MG63 (cell line): ENCODE data around the gene POLE2. TPM values are rescaled to one million over a fixed set of nuclear protein-coding genes. Genes with fewer than 3 reads are reported as not detected.
"Not testable (repeated sequence)": the region's sequence is repeated elsewhere in the genome, so short reads cannot be mapped to it uniquely, and the experiment has no call there.

ENCODE experiments used
- DNase-seq: peaks from one replicate; pipeline ENCODE4 v3.0.0-alpha.2; 2020
- H3K27me3 ChIP-seq: fragments of 250-450 bp; sonication (Bioruptor Pico); 2 replicates; pipeline ENCODE4 v1.5.1; 2020; ENCODE audit warnings: mild to moderate bottlenecking, moderate library complexity
- H3K36me3 ChIP-seq: fragments of 250-450 bp; sonication (Bioruptor Pico); 2 replicates; pipeline ENCODE4 v1.5.1; 2020; ENCODE audit warnings: mild to moderate bottlenecking, moderate library complexity
- H3K4me3 ChIP-seq: fragments of 250-450 bp; sonication (Bioruptor Pico); 2 replicates; pipeline ENCODE4 v1.5.1; 2020; ENCODE audit warnings: mild to moderate bottlenecking, moderate library complexity
- H3K9me3 ChIP-seq: fragments of 250-450 bp; sonication (Bioruptor Pico); 2 replicates; pipeline ENCODE4 v1.5.1; 2020; ENCODE audit warnings: mild to moderate bottlenecking, moderate library complexity
- total RNA-seq: library from RNA; depleted of rRNA; stranded (reverse); fragments of >200 nt; shearing (Covaris generic); gene quantifications from 2 replicates; pipeline ENCODE4 v1.2.3, GENCODE V29; 2014; ENCODE audit warnings: low replicate concordance

Gene POLE2
- total RNA-seq, 1 experiment from 2014 or later: 75.1 TPM

- peaks cover 16% of the 10 kb centered on the region for H3K36me3 ChIP-seq
- peak; percentile 91 for DNase-seq
- H3K27me3 ChIP-seq: no peaks in the 10 kb centered on the region
- peak overlapping the region; percentile 83 for H3K4me3 ChIP-seq
- no peaks in the 10 kb centered on the region for H3K9me3 ChIP-seq
Measured at GRCh38 chr14:49633640-49634546, 54.1 kb downstream of the POLE2 start.

- Histone ChIP-seq H3K36me3 (peaks cover 29% of the 10 kb centered on the region), H3K4me3 (peak overlapping the region; percentile 91), H3K27me3 (no peaks in the 10 kb centered on the region), H3K9me3 (no peaks in the 10 kb centered on the region)
- no peak for DNase-seq
Measured at GRCh38 chr14:49623941-49624839, 63.8 kb downstream of the POLE2 start.

DNA sequence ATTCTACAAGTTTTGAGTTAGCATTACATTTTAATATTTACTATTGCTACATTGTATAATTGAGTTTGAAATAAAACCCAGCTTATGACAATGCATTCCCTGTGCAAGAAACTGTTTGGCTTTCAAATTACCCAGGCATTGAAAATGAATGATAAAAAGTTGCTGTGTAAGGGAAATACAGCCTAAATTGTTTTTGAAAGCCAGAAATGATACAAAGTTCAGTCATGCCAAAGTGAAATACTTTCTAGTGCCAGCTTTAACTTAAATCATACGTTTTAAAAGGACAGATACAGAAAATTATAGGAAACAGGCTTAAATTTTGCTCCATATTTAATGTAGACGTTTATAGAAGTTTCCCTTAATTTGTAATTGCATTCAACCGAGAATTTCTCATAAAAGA lies 64.6 kb downstream of the POLE2 start:
- H3K27me3 ChIP-seq: no peaks in the 10 kb centered on the region
- H3K36me3 ChIP-seq: peaks cover 37% of the 10 kb centered on the region
- H3K4me3 ChIP-seq: peak overlapping the region; percentile 91
- no peaks in the 10 kb centered on the region for H3K9me3 ChIP-seq
- no peak for DNase-seq

GRCh38 chr14:49622022-49622607 lies 65.9 kb downstream of the POLE2 start:
- H3K4me3 ChIP-seq: peak overlapping the region; percentile 91
- peaks cover 43% of the 10 kb centered on the region for H3K36me3 ChIP-seq
- H3K9me3 ChIP-seq: no peaks in the 10 kb centered on the region
- no peaks in the 10 kb centered on the region for H3K27me3 ChIP-seq
- no peak for DNase-seq

GRCh38 chr14:49621114-49621881 lies 66.7 kb downstream of the POLE2 start:
- DNase-seq: peak; percentile 68
- H3K27me3 ChIP-seq: no peaks in the 10 kb centered on the region
- H3K9me3 ChIP-seq: no peaks in the 10 kb centered on the region
- H3K36me3 ChIP-seq: peaks cover 45% of the 10 kb centered on the region
- H3K4me3 ChIP-seq: peak overlapping the region; percentile 91

GRCh38 chr14:49620182-49621113 lies 67.6 kb downstream of the POLE2 start, which contains the start of the genes MGAT2 and RPL36AL:
TSS of gene MGAT2 (plus strand) at chr14:49620799. CDS start at chr14:49621269, 470 bp downstream.
TSS of gene RPL36AL (minus strand) at chr14:49620626. CDS start at chr14:49619104, 1,522 bp downstream.
- no peaks in the 10 kb centered on the region for H3K27me3 ChIP-seq
- peak; percentile 98 for DNase-seq
- H3K9me3 ChIP-seq: no peaks in the 10 kb centered on the region
- H3K36me3 ChIP-seq: peaks cover 39% of the 10 kb centered on the region
- peak within 1 kb of the TSS; percentile 91 for H3K4me3 ChIP-seq

- Histone ChIP-seq H3K9me3 (no peaks in the 10 kb centered on the region), H3K27me3 (no peaks in the 10 kb centered on the region), H3K36me3 (peaks cover 38% of the 10 kb centered on the region), H3K4me3 (peak overlapping the region; percentile 91)
- no peak for DNase-seq
Measured at GRCh38 chr14:49619730-49620129, 68.3 kb downstream of the POLE2 start.

GRCh38 chr14:49619273-49619672 lies 68.7 kb downstream of the POLE2 start:
- DNase-seq, H3K27me3 ChIP-seq, H3K9me3 ChIP-seq: not testable (repeated sequence)
- Histone ChIP-seq H3K36me3 (peaks cover 38% of the 10 kb centered on the region), H3K4me3 (peak overlapping the region; percentile 91)

- peak overlapping the region; percentile 91 for H3K4me3 ChIP-seq
- no peaks in the 10 kb centered on the region for H3K27me3 ChIP-seq
- DNase-seq: no peak
- H3K36me3 ChIP-seq: peaks cover 35% of the 10 kb centered on the region
- H3K9me3 ChIP-seq: no peaks in the 10 kb centered on the region
Measured at GRCh38 chr14:49617852-49618519, 70.0 kb downstream of the POLE2 start.

DNA sequence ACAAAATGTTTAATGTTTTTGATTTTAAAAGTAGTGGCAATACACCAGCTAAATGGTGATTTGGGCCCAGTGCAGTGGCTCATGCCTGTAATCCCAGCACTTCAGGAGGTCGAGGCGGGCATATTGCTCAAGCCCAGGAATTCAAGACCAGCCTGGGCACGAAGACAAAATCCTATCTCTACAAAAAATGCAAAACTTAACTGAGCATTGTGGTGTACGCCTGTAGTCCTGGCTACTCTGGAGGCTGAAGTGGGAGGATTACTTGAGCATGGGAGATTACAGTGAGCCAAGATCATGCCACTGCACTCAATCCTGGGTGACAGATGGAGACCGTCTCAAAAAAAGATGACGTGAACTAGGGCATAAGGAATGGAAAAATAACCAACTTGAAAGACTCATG lies 72.2 kb downstream of the POLE2 start:
- H3K36me3 ChIP-seq: peaks cover 27% of the 10 kb centered on the region
- H3K4me3 ChIP-seq: no peak overlapping the region
- no peak for DNase-seq
- H3K27me3 ChIP-seq: no peaks in the 10 kb centered on the region
- no peaks in the 10 kb centered on the region for H3K9me3 ChIP-seq

GRCh38 chr14:49614196-49614595 lies 73.8 kb downstream of the POLE2 start:
- Histone ChIP-seq H3K9me3 (no peaks in the 10 kb centered on the region), H3K27me3 (no peaks in the 10 kb centered on the region), H3K4me3 (no peak overlapping the region), H3K36me3 (peaks cover 28% of the 10 kb centered on the region)
- DNase-seq: no peak

DNA sequence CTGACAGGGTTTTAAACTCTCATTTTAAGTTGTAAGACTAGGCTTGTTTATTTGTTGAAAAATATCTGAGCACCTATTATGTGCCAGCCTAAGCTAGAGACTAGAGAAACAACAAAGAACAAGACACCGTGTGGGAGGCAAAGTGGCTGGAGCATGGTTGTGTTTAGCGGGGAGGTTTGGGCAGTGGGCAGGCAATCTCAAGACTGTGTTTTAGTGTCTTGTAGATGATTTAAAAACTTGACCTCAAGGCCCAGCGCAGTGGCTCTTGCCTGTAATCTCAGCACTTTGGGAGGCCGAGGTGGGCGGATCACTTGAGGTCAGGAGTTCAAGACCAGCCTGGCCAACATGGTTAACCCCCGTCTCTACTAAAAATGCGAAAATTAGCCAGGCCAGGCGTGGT lies 75.3 kb downstream of the POLE2 start:
- Histone ChIP-seq H3K36me3 (peaks cover 17% of the 10 kb centered on the region), H3K4me3 (no peak overlapping the region), H3K27me3 (no peaks in the 10 kb centered on the region), H3K9me3 (no peaks in the 10 kb centered on the region)
- no peak for DNase-seq

GRCh38 chr14:49612251-49612650 lies 75.8 kb downstream of the POLE2 start:
- Histone ChIP-seq H3K36me3 (peaks cover 20% of the 10 kb centered on the region), H3K4me3 (no peak overlapping the region), H3K9me3 (no peaks in the 10 kb centered on the region), H3K27me3 (no peaks in the 10 kb centered on the region)
- no peak for DNase-seq

DNA sequence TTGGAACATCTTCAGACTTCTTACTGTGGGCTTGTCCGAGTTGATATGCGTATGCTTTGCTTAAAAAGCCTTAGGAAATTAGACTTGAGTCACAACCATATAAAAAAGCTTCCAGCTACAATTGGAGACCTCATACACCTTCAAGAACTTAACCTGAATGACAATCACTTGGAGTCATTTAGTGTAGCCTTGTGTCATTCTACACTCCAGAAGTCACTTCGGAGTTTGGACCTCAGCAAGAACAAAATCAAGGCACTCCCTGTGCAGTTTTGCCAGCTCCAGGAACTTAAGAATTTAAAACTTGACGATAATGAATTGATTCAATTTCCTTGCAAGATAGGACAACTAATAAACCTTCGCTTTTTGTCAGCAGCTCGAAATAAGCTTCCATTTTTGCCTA lies 80.4 kb downstream of the POLE2 start:
- no peak for DNase-seq
- no peak overlapping the region for H3K4me3 ChIP-seq
- no peaks in the 10 kb centered on the region for H3K27me3 ChIP-seq
- H3K36me3 ChIP-seq: peaks cover 11% of the 10 kb centered on the region
- H3K9me3 ChIP-seq: no peaks in the 10 kb centered on the region
